Measurements from ENCODE around the gene LETM1. TPM values are rescaled to one million over a fixed set of nuclear protein-coding genes. Genes with fewer than 3 reads are reported as not detected.

The LETM1 gene
- total and polyA plus RNA-seq, 2 of the 8 experiments (the other 6 are each of a cell fraction or from before 2014, with no cell fraction given): 19.8 to 50.1 TPM

DNA sequence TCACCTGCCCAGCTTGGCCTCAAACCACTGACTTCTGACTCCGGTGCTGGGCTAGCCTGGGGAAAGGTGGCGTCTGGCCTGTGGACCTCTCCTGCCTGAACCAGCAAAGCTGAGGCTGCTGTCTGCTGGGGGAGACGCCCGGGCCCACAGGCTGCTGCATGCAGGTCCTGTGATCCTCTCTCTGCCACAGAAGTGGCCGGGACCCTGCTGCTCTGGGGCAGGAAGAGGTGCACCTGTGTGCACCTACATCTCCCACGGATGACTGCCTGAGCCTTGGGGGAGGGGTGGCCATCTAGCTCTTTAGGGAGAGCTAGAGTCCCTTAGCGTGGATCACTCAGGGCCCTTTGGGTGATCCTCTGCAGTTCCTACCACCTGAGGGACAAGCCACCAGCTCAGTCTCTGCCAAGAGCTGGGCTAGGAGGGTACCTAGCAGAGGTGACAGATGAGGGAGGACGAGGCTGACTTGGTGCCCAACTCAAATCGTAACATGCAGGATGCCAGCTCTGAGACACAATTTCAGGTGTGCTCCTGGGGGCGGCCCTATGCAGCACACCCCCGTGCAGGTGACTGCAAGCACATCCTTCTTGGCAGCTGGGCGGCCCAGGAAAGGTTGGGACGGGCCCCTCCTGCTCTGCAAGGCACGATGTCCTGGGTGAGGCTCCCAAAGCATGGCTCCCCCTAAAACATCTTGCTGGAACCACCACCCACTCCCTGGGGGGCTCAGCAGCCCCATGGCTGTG is 22.5 kb downstream of the LETM1 start:
- FAIRE-seq: no peak
- peaks cover 0 to 25% (median 9%) of the 10 kb centered on the region in 4 experiments; a peak in 5 of 8 replicates for H3K36me3 ChIP-seq (ENCODE audit: control insufficient read depth in 2 of 4, insufficient read depth in 4 of 4, low read length in 3 of 4)
- CTCF ChIA-PET (ENCODE audit: partially characterized antibody): interaction anchor here (0.5 to 4.1 kb wide), 15 partner anchors 9 to 151 kb away, joined by 3 to 16 read pairs (median 4); no protein-coding TSS in a partner anchor

More for the DNA sequence above, 22.5 kb downstream of the LETM1 start:
- Histone ChIP-seq H3K56ac (replicated peaks; ENCODE audit: insufficient read length, low read depth, low read length) (no peak overlapping the region), H3K23ac (ENCODE audit: insufficient read length) (no peak overlapping the region), H2BK15ac (ENCODE audit: low read length) (no peak overlapping the region), H2AK5ac (ENCODE audit: low read depth, low read length) (no peak overlapping the region), H3K79me2 (ENCODE audit: control insufficient read depth in 1 of 2, insufficient read depth in 2 of 2, low read length in 2 of 2) (no peaks in the 10 kb centered on the region), H3K4ac (replicated peaks; ENCODE audit: insufficient read length, low read depth, low read length) (no peak overlapping the region), H2BK12ac (ENCODE audit: low read depth, low read length) (no peak overlapping the region), H3K4me1 (replicated peaks in 1 of 4; ENCODE audit: control insufficient read depth in 3 of 4, insufficient read depth in 4 of 4, low read length in 3 of 4) (peaks cover 0 to 4% (median 1%) of the 10 kb centered on the region in 4 experiments; a peak in 4 of 7 replicates), H3K23me2 (ENCODE audit: low read depth, low read length) (no peaks in the 10 kb centered on the region), H3K27me3 (replicated peaks in 1 of 4; ENCODE audit: control insufficient read depth in 3 of 4, extremely low read depth in 1 of 4, insufficient read depth in 3 of 4, low read length in 3 of 4) (no peaks in the 10 kb centered on the region), H3K14ac (ENCODE audit: insufficient read length) (no peak overlapping the region), H4K5ac (ENCODE audit: insufficient read length, low read depth, low read length) (no peak overlapping the region), H3K9ac (replicated peaks in 1 of 4; ENCODE audit: extremely low read depth in 1 of 4, low read depth in 3 of 4, low read length in 3 of 4) (no peak overlapping the region), H2AFZ (ENCODE audit: low read length) (no peak overlapping the region), H2BK120ac (replicated peaks; ENCODE audit: low read depth, low read length) (no peak overlapping the region), H2BK5ac (ENCODE audit: low read depth, low read length) (no peak overlapping the region), H2BK20ac (ENCODE audit: low read length) (no peak overlapping the region), H3K18ac (ENCODE audit: extremely low read depth, low read length) (no peak overlapping the region), H4K8ac (ENCODE audit: extremely low read depth, insufficient read depth, low read length) (no peak overlapping the region), H3K9me3 (ENCODE audit: insufficient read depth in 2 of 2, low read depth in 1 of 2, low read length in 1 of 2) (no peaks in the 10 kb centered on the region; a peak in 2 of 4 replicates), H4K91ac (replicated peaks; ENCODE audit: insufficient read length, low read length) (no peak overlapping the region), H4K20me1 (replicated peaks in 1 of 2; ENCODE audit: control insufficient read depth in 1 of 2, insufficient read depth in 2 of 2, low read length in 2 of 2) (peaks cover 0 to 9% of the 10 kb centered on the region in 2 experiments), H3K4me3 (ENCODE audit: extremely low read depth in 1 of 4, insufficient read depth in 2 of 4, low read depth in 3 of 4, low read length in 4 of 4) (no peak overlapping the region), H3K79me1 (ENCODE audit: low read depth, low read length) (no peaks in the 10 kb centered on the region), H3K27ac (ENCODE audit: low read depth, low read length) (no peak overlapping the region), H3K4me2 (ENCODE audit: insufficient read depth in 1 of 2, low read depth in 2 of 2, low read length in 2 of 2) (no peak overlapping the region)
- POLR2A ChIA-PET (ENCODE audit: partially characterized antibody): interaction anchor here (0.7 kb wide), 1 partner anchor 94 kb away, joined by 4 read pairs; no protein-coding TSS in a partner anchor
- DNase-seq (ENCODE audit: low read depth in 1 of 2, low spot score in 2 of 2): no peak
- 94% methylated on average over 14 of the region's 14 CpGs; no CpG with 5 or more reads in 1 of the 2 experiments for WGBS, 2 experiments (ENCODE audit: extremely low coverage in 1 of 2, insufficient coverage in 1 of 2, insufficient read length in 1 of 2, insufficient replicate concordance in 2 of 2, low coverage in 1 of 2, low lambda C conversion rate in 2 of 2, missing lambda C conversion rate in 1 of 2)
